Jurkat, Clone E6-1 (cell line): Measurements from ENCODE around the gene HOXA7.

Experiments used
- DNase-seq: peaks from one replicate; pipeline ENCODE4 v3.0.0-alpha.2; 2011; ENCODE audit warnings: low read depth, low spot score
- H3K4me3 ChIP-seq: 2 replicates; pipeline ENCODE4 v1.5.1; 2011; ENCODE audit warnings: mild to moderate bottlenecking, low read length, control low read depth, moderate library complexity

The HOXA7 gene

GRCh38 chr7:27152816-27153442, 3.5 kb downstream of the HOXA7 start:
- H3K4me3 ChIP-seq = no peak overlapping the region
- DNase-seq = no peak

DNA sequence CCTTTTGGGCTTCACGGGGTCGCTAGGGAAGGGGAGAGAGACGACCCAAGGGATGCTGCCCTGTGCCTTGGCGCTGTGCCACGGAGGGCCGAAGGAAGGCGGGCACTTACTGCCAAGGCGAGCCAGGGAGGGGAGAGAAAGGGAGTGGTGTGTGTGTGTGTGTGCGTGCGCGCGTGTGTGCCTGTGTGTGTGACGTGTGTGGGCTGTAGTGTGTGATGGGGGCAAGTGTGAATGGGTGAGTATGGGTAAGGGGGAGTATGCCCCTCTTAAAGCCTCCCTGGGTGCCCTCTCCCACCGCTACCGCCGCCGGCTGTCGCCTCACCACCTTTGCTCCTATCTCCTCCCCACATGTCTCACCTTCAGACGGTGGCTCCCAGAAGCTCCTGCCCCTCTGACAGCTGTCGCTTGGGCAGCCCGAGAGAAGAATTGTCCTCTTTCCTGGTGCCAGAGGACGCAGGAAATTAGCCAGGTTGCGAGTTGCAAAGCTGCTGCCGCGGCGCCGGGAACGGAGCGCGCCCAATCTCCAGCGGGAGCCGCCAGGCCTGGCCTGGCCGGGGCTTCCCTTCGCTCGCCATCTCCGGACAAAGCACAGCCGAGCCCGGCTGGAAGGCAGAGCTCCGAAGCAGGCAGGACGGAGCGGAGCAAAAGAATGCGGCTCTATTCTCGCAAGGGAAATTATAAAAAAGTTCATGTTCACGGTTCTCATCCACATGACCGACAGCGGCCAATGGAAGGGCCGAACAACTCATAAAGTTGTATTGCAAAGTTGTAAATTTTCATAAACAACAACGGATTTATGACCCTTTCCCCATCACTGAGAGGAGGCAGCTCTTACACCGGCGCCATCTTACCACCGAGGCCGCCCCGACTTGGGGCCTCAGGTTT, 4.3 kb downstream of the HOXA7 start, which contains the start of gene HOXA3:
HOXA3 (minus strand) TSS at position 653 of the 885 bp plus-strand sequence. CDS start 41,943 bp downstream, outside the sequence.
- DNase-seq = no peak
- peak within 1 kb of the TSS; percentile 83 for H3K4me3 ChIP-seq

- H3K4me3 ChIP-seq = peak overlapping the region; percentile 83
- DNase-seq = no peak
Observed at GRCh38 chr7:27151341-27151930, 5.0 kb downstream of the HOXA7 start.

GRCh38 chr7:27150568-27151340, 5.7 kb downstream of the HOXA7 start:
- peak; percentile 65 for DNase-seq
- H3K4me3 ChIP-seq = peak overlapping the region; percentile 83

GRCh38 chr7:27149842-27150567, 6.5 kb downstream of the HOXA7 start:
- no peak for DNase-seq
- H3K4me3 ChIP-seq = peak overlapping the region; percentile 83

GRCh38 chr7:27148756-27149641, 7.5 kb downstream of the HOXA7 start:
- no peak for DNase-seq

GRCh38 chr7:27148031-27148755, 8.3 kb downstream of the HOXA7 start:
- DNase-seq = no peak
- no peak overlapping the region for H3K4me3 ChIP-seq

More at GRCh38 chr7:27148756-27149641, 7.5 kb downstream of the HOXA7 start:
- H3K4me3 ChIP-seq = no peak overlapping the region

DNA sequence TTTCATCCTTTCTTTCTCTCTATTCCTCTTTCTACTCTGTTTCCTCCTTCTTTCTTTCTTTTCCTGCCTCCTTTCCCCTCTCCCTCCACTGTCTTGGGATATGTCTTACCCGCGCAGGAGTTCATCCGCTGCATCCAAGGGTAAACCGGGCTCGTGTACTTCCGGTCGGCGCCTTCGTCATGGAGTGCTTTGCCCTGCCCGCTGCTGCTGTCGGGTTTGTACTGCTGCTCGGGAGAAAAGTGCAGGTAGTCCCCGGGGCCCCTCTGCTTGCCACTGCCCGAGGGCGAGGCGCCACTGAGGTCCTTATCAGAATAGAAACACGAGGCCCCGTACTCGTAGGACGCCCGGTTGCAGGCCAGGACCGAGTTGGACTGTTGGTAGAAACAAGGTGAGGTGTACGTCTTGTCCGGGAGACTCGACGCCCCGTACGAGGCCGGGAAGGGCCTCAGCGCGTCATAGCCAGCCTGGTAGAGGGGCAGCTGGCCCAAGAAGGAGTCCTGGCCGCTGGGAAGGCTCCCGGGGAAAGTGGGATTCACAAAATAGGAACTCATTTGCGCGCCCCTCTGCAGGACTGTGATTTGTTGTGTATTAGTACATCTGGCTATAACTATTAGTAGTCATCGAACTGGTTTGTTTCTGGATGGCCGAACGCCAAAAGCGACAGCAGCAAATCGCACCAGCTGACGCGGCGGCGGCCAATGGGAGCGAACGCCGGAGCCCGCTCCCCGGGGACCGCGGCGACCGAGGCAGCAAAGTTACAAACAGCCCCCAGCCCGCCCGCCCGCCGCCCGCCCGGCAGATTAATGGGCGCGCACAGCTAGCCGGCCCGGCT, 9.1 kb downstream of the HOXA7 start, which contains the start of gene HOXA6:
HOXA6 (minus strand) TSS at position 576 of the 832 bp plus-strand sequence; CDS start at position 551, 25 bp downstream.
- no peak within 1 kb of the TSS for H3K4me3 ChIP-seq
- DNase-seq = no peak

DNA sequence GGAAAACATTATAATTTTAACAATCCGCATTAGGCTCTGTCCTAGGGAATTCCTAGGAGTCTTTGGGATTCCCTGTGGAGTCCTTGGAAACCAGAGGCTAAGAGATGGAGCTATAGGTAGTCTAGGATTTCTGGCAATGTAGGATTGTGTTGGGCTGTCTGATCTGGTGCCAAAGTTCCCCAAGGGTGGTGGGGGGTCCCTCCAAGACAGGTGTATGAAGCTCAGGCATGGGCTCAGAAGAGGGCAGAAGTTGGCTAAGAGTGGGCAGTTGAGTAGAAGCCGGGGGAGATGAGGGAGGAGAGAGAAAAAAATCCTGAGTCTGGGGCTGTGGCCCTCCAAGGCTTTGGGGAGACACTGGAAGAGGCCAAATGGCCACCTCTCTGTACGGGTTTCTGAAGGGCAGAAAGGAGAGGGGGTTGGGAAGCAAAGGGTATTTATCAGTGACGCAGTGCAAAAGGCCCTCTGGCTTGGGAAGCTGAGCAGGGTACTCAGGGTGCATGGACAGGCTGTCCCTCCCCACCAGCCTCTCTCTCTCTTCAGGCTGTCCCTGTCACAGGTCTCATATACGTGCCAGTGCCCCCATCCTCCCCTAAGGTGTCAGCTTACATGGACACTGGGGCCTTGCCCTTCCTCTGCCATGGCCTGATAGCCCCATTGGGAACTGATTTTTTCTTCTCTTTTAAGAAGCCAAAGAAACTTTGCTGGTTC, 9.8 kb downstream of the HOXA7 start:
- DNase-seq = no peak

DNA sequence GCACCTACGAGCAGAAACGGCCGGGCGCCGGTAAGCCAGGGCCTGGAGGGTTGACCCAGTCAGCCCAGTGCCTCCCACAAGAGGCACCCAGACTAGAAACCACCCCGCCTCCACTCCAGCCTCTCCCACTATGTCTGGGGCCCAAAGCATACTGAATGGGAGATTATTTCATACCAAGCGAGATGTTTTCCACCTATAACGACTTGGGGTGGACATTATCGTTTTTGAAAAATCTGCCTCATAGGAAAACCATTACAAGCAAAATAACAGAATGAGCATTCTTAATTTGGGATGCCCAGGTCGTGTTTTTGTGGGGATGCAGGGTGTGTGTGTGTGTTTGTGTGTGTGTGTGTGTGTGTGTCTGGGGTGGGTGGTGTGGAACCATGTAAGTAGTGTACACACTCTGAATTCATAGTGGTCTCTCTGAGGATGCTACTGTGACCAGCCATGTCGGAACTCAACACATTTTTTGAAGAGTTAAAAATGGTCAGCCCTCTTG, 10.5 kb downstream of the HOXA7 start:
- H3K4me3 ChIP-seq = no peak overlapping the region
- no peak for DNase-seq

More for the DNA sequence above, 9.8 kb downstream of the HOXA7 start:
- H3K4me3 ChIP-seq = no peak overlapping the region

DNA sequence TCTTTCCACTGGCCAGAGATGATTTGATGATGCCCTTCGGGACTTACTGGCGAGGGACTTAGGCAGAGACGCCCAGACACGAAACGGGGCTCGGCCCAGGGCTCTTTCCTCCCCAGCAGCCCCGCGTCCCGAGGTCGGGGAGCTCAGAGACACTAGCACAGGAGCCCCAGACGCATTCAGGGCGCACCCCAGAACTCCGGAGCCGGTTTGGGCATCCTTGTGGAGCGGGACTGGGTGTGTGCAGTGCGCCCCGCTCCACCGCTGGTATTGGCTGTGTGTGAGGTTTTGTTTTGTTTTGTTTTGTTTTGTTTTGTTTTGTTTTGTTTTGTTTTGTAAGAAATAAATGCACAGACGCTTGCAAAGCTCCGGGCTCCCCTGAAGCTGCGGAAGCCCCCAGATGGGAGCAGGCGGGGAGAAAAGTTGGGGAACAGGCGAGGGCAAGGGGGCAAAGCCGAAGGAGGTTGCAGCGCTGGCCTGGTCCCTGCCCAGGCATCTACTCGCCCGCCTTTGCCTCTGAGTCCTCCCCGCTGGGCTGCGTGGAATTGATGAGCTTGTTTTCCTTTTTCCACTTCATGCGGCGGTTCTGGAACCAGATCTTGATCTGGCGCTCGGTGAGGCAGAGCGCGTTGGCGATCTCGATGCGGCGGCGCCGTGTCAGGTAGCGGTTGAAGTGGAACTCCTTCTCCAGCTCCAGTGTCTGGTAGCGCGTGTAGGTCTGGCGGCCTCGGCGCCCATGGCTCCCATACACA, 11.1 kb downstream of the HOXA7 start:
- H3K4me3 ChIP-seq = no peak overlapping the region
- DNase-seq = no peak

GRCh38 chr7:27144781-27145164, 11.7 kb downstream of the HOXA7 start:
- no peak for DNase-seq
- H3K4me3 ChIP-seq = no peak overlapping the region

DNA sequence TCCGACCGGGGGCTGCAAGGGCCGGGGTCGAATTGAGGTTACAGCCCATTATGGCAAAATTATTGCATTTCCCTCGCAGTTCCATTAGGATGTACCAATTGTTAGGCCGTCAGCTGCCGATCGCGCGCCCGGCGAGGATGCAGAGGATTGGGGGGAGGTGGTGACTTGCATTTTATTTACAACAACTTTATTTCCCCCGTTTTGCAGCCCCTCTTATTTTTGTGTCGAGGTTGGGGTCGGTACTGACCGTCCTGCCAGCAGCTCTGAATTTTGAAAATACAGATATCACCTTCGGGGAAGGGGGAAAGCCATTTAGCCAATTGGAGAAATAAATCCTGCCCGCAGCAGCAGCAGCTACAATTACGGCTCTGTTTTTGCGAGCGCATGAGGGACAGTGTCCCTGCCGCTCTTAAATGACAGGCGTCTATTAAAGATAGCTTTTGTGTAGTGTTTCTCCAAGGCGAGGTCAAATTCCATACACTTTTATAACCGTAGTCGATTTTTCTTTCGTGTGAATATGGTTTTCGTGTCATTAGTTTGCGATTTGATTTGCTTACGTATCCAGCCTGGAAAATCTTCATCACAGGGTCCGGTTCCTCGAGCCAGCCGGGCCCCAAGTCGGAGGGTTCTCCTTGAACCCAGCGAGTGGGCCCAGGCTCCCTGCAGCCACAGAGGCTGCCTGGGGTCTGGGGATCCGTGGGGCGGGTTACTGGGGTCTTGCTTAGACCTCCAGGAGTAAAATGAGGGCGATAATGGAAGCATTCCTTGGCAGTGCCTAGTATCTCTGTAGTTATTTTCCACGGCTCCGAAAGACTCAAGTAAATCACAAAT, 12.3 kb downstream of the HOXA7 start:
- no peak for DNase-seq
- no peak overlapping the region for H3K4me3 ChIP-seq
